Spleen (tissue), 7 donors: ENCODE measurements around the gene MIAT.

Experiments
- CTCF ChIP-seq, 11 experiments: fragments of 200-600 bp in 7 of 11; fragments of 450-650 bp in 4 of 11; sonication (generic) in 4 of 11; IDR thresholded peaks in 8 of 11; conservative IDR thresholded peaks in 3 of 11; 1 replicate in 7 of 11; 2 replicates in 4 of 11; pipeline versions ENCODE4 v1.4.0 to v1.8.0; 2016 to 2021; ENCODE audit warnings: antibody characterized with exemption in 11 of 11, inconsistent platforms in 4 of 11, mild to moderate bottlenecking in 1 of 11
- POLR2A ChIP-seq, 3 donors: fragments of 450-650 bp; IDR thresholded peaks; one replicate each; pipeline ENCODE4 v1.5.1; 2017; ENCODE audit warnings: antibody characterized with exemption in 3 of 3, mild to moderate bottlenecking in 1 of 3
- POLR2AphosphoS5 ChIP-seq, 3 donors: sonication (generic); formaldehyde crosslinking; IDR thresholded peaks; one replicate each; pipeline ENCODE4 v1.5.1; 2017; ENCODE audit warnings: antibody characterized with exemption in 3 of 3
- donor health status: DM: no; HTN: no; CAD: no; lungs with moderate emphysema.
- donor health status: DM: no; HTN: no; CAD: no.
- donor health status: DM: no; HTN: no; CAD: no.

- no peak for TF ChIP-seq CTCF (IDR thresholded peaks at IDR 0.05 in 8 of 11, conservative IDR thresholded peaks at IDR 0.05 in 3 of 11)
- TF ChIP-seq POLR2A (IDR thresholded peaks at IDR 0.05): no peak
- TF ChIP-seq POLR2AphosphoS5 (IDR thresholded peaks at IDR 0.05): no peak
Observed at GRCh38 chr22:26722159-26722558, 64.8 kb downstream of the MIAT start.
